H9 (cell line): ENCODE data around the gene GLCE. TPM values are rescaled to one million over a fixed set of nuclear protein-coding genes. Genes with fewer than 3 reads are reported as not detected.

ENCODE experiments used
- DNase-seq: peaks from one replicate; pipeline ENCODE4 v3.0.0-alpha.2; 2017
- H2AFZ ChIP-seq: one replicate; pipeline ENCODE4 v1.6.1; 2013; ENCODE audit warnings: mild to moderate bottlenecking, low read length, control low read depth, moderate library complexity
- H2AK5ac ChIP-seq: 2 replicates; pipeline ENCODE4 v1.6.1; 2013; ENCODE audit warnings: low read length, control low read depth, mixed read lengths; ENCODE audit not compliant: insufficient read length
- H2BK120ac ChIP-seq: one replicate; pipeline ENCODE4 v1.6.1; 2013; ENCODE audit warnings: low read depth, mild to moderate bottlenecking, low read length, control low read depth, inconsistent platforms; ENCODE audit not compliant: poor library complexity, severe bottlenecking
- H2BK12ac ChIP-seq: 2 replicates; pipeline ENCODE4 v1.6.1; 2013; ENCODE audit warnings: low read length, control low read depth, mixed read lengths, low read depth; ENCODE audit not compliant: insufficient read length
- H2BK15ac ChIP-seq: 2 replicates; pipeline ENCODE4 v1.6.1; 2013; ENCODE audit warnings: low read depth, low read length, control low read depth
- H2BK20ac ChIP-seq: one replicate; pipeline ENCODE4 v1.6.1; 2013; ENCODE audit warnings: low read depth, mild to moderate bottlenecking, low read length, control low read depth, inconsistent platforms; ENCODE audit not compliant: poor library complexity, severe bottlenecking
- H2BK5ac ChIP-seq: 2 replicates; pipeline ENCODE4 v1.6.1; 2013; ENCODE audit warnings: low read length, control low read depth, mixed read lengths; ENCODE audit not compliant: insufficient read length
- H3K14ac ChIP-seq: 2 replicates; pipeline ENCODE4 v1.6.1; 2013; ENCODE audit warnings: low read length, control low read depth; ENCODE audit not compliant: insufficient read depth
- H3K18ac ChIP-seq: 2 replicates; pipeline ENCODE4 v1.6.1; 2013; ENCODE audit warnings: low read depth, mild to moderate bottlenecking, mixed read lengths, low read length, control low read depth; ENCODE audit not compliant: insufficient read length
- H3K23ac ChIP-seq: 2 replicates; pipeline ENCODE4 v1.6.1; 2013; ENCODE audit warnings: low read length, control low read depth, mixed read lengths, low read depth; ENCODE audit not compliant: insufficient read length
- H3K23me2 ChIP-seq: 2 replicates; pipeline ENCODE4 v1.6.1; 2013; ENCODE audit warnings: low read depth, mild to moderate bottlenecking, mixed read lengths, low read length, control low read depth; ENCODE audit not compliant: insufficient read length, poor library complexity, severe bottlenecking
- H3K27ac ChIP-seq: 2 replicates; pipeline ENCODE4 v1.5.1; 2013; ENCODE audit warnings: low read length, control low read depth, mixed read lengths, low read depth; ENCODE audit not compliant: insufficient read length
- H3K27me3 ChIP-seq: 2 replicates; pipeline ENCODE4 v1.6.1; 2013; ENCODE audit warnings: low read length, control low read depth, inconsistent platforms; ENCODE audit not compliant: insufficient read depth
- H3K4ac ChIP-seq: 2 replicates; pipeline ENCODE4 v1.6.1; 2013; ENCODE audit warnings: low read depth, mild to moderate bottlenecking, control low read depth, inconsistent platforms, low read length, moderate library complexity
- H3K4me1 ChIP-seq: 2 replicates; pipeline ENCODE4 v1.6.1; 2013; ENCODE audit warnings: low read length, control low read depth, inconsistent platforms; ENCODE audit not compliant: insufficient read depth
- H3K4me2 ChIP-seq: 2 replicates; pipeline ENCODE4 v1.6.1; 2013; ENCODE audit warnings: low read length, control low read depth, mixed read lengths; ENCODE audit not compliant: insufficient read length, insufficient read depth
- H3K56ac ChIP-seq: 2 replicates; pipeline ENCODE4 v1.6.1; 2013; ENCODE audit warnings: low read depth, mild to moderate bottlenecking, mixed read lengths, low read length, control low read depth; ENCODE audit not compliant: insufficient read length
- H3K79me1 ChIP-seq: 2 replicates; pipeline ENCODE4 v1.6.1; 2013; ENCODE audit warnings: low read depth, mild to moderate bottlenecking, moderate library complexity, low read length, control low read depth, inconsistent platforms; ENCODE audit not compliant: insufficient read depth, poor library complexity, severe bottlenecking
- H3K79me2 ChIP-seq: 2 replicates; pipeline ENCODE4 v1.6.1; 2013; ENCODE audit warnings: low read length, control low read depth, inconsistent platforms; ENCODE audit not compliant: insufficient read depth
- H3K9ac ChIP-seq: 2 replicates; pipeline ENCODE4 v1.6.1; 2013; ENCODE audit warnings: low read length, control low read depth, mixed read lengths; ENCODE audit not compliant: insufficient read length; ENCODE audit errors: extremely low read depth
- H3K9me3 ChIP-seq: one replicate; pipeline ENCODE4 v1.6.1; 2013; ENCODE audit warnings: low read depth, low read length, inconsistent platforms; ENCODE audit not compliant: control insufficient read depth
- H3T11ph ChIP-seq: one replicate; pipeline ENCODE4 v1.6.1; 2013; ENCODE audit warnings: mild to moderate bottlenecking, low read length, control low read depth, inconsistent platforms
- H4K20me1 ChIP-seq: one replicate; pipeline ENCODE4 v1.6.1; 2013; ENCODE audit not compliant: control insufficient read depth, insufficient read length, insufficient read depth
- H4K5ac ChIP-seq: 2 replicates; pipeline ENCODE4 v1.6.1; 2013; ENCODE audit warnings: low read depth, mild to moderate bottlenecking, mixed read lengths, low read length, control low read depth; ENCODE audit not compliant: insufficient read length
- H4K8ac ChIP-seq: replicated peaks from 2 replicates; pipeline ENCODE4 v1.6.1; 2013; ENCODE audit warnings: low read length, control low read depth, mixed read lengths, low read depth; ENCODE audit not compliant: insufficient read length
- H4K91ac ChIP-seq: 2 replicates; pipeline ENCODE4 v1.6.1; 2013; ENCODE audit warnings: low read depth, mild to moderate bottlenecking, moderate library complexity, mixed read lengths, low read length, control low read depth; ENCODE audit not compliant: insufficient read length
- H3K27ac Mint-ChIP-seq, 3 experiments: 2 replicates in 2 of 3; 3 replicates in 1 of 3; pipeline ENCODE4 v1.8.0; 2020 to 2021; ENCODE audit warnings: mixed read lengths in 3 of 3, mild to moderate bottlenecking in 1 of 3, moderate library complexity in 1 of 3
- H3K27me3 Mint-ChIP-seq: 2 replicates; pipeline ENCODE4 v1.8.0; 2021; ENCODE audit warnings: low read depth, mild to moderate bottlenecking, moderate library complexity, mixed read lengths
- H3K36me3 Mint-ChIP-seq, 3 experiments: 2 replicates in 2 of 3; 3 replicates in 1 of 3; pipeline ENCODE4 v1.8.0; 2020 to 2021; ENCODE audit warnings: low read depth in 3 of 3, mixed read lengths in 3 of 3; ENCODE audit not compliant: insufficient read depth in 1 of 3
- H3K4me1 Mint-ChIP-seq, 2 experiments: 2 replicates each; pipeline ENCODE4 v1.8.0; 2020; ENCODE audit warnings: mixed read lengths in 2 of 2
- H3K4me3 Mint-ChIP-seq, 2 experiments: 2 replicates in 1 of 2; 3 replicates in 1 of 2; pipeline ENCODE4 v1.8.0; 2020 to 2021; ENCODE audit warnings: mild to moderate bottlenecking in 2 of 2, mixed read lengths in 2 of 2, moderate library complexity in 1 of 2
- H3K9me3 Mint-ChIP-seq, 2 experiments: 2 replicates in 1 of 2; 3 replicates in 1 of 2; pipeline ENCODE4 v1.8.0; 2020; ENCODE audit warnings: mild to moderate bottlenecking in 2 of 2, mixed read lengths in 2 of 2, moderate library complexity in 1 of 2
- CTCF ChIP-seq: fragments of 200-600 bp; sonication (generic); conservative IDR thresholded peaks from 3 replicates; pipeline ENCODE4 v1.8.0; 2021; ENCODE audit warnings: antibody characterized with exemption, mild to moderate bottlenecking
- WGBS: extraction: QIAGEN DNeasy Blood & Tissue Kit; methylation state at CpG from one replicate; pipeline ENCODE4 v1.1.7; 2013; ENCODE audit warnings: missing lambda C conversion rate, low lambda C conversion rate, mixed read lengths; ENCODE audit not compliant: insufficient read length; ENCODE audit errors: extremely low coverage; 5-methylcytosine and 5-hydroxymethylcytosine counted together
- total RNA-seq: library from RNA; stranded (reverse); gene quantifications from 2 replicates; pipeline ENCODE4 v1.2.1, GENCODE V29; 2021

The GLCE gene
- total RNA-seq, 1 experiment from 2014 or later: 12.2 TPM

- H3K23me2 ChIP-seq: peaks cover 3% of the 10 kb centered on the region
- no CpG with 5 or more reads among the region's 2 CpGs for WGBS
- no peaks in the 10 kb centered on the region for H3K9me3 ChIP-seq
- Mint-ChIP-seq H3K9me3 (no peaks in the 10 kb centered on the region; a peak in 1 of 5 replicates), H3K36me3 (no peaks in the 10 kb centered on the region; a peak in 1 of 7 replicates), H3K27ac (no peak overlapping the region), H3K4me3 (peak overlapping the region in 1 of 2 experiments; percentile 41; a peak in 1 of 5 replicates), H3K4me1 (peaks cover 57 to 66% of the 10 kb centered on the region in 2 experiments), H3K27me3 (peaks cover 96% of the 10 kb centered on the region)
- H4K20me1 ChIP-seq: no peaks in the 10 kb centered on the region
- H3K14ac ChIP-seq: no peak overlapping the region
- no peak overlapping the region for H2AFZ ChIP-seq
- no peak overlapping the region for H3K18ac ChIP-seq
- H2BK120ac ChIP-seq: no peak overlapping the region
- no peak overlapping the region for H3K23ac ChIP-seq
- no peak overlapping the region for H3K56ac ChIP-seq
- H2AK5ac ChIP-seq: no peak overlapping the region
- no peak overlapping the region for H2BK20ac ChIP-seq
- H4K8ac ChIP-seq: no peak overlapping the region
- H2BK15ac ChIP-seq: no peak overlapping the region
- no peak overlapping the region for H2BK12ac ChIP-seq
- no peak overlapping the region for H3K9ac ChIP-seq
- no peak overlapping the region for H3K27ac ChIP-seq
- TF ChIP-seq CTCF: no peak
- no peak for DNase-seq
- no peaks in the 10 kb centered on the region for H3K79me2 ChIP-seq
- H3K79me1 ChIP-seq: no peaks in the 10 kb centered on the region
- H3K4me1 ChIP-seq: peaks cover 28% of the 10 kb centered on the region
- no peak overlapping the region for H4K91ac ChIP-seq
- peaks cover 4% of the 10 kb centered on the region; the same call in 1 of the 2 replicates for H3K27me3 ChIP-seq
- no peak overlapping the region for H3T11ph ChIP-seq
- no peak overlapping the region for H3K4ac ChIP-seq
- H2BK5ac ChIP-seq: no peak overlapping the region
- H3K4me2 ChIP-seq: no peak overlapping the region
- H4K5ac ChIP-seq: no peak overlapping the region
Observed at GRCh38 chr15:69119001-69119400, 41.4 kb upstream of the GLCE start.
